HG03064 (cell line): ENCODE data around the gene LAMB4.

Experiments used
- ATAC-seq: cut with Tn5 transposase; IDR thresholded peaks from one replicate; pipeline ENCODE4 v1.9.1; 2021; ENCODE audit warnings: low read depth; ENCODE audit not compliant: unreplicated experiment

The LAMB4 gene

DNA sequence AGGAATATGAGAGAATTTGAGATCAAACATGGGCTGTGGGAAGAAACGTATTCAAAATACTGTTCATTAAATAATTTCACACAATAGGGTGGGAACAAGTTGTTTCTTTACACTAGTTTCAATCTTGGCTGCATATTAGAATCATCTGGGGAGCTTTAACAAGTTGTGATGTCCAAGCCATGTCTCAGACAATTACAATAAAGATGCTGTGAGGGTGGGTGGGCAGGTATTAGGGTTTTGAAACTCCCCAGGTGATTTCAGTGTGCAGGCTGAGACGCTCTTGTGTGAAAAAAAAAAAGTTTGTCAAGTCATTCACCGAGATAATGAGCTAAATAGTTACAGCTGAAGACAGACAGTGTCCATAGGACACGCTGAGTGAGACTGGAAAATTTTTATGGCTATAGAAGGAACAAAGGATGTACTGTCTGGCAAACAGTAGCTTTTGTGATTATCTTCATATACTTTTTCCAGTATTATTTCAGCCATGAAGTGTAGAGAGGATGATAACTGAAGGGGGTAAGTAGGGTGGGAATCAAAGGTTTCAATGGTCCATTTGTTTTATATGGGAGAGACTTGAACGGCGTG, 12.6 kb upstream of the LAMB4 start:
- no peak for ATAC-seq

DNA sequence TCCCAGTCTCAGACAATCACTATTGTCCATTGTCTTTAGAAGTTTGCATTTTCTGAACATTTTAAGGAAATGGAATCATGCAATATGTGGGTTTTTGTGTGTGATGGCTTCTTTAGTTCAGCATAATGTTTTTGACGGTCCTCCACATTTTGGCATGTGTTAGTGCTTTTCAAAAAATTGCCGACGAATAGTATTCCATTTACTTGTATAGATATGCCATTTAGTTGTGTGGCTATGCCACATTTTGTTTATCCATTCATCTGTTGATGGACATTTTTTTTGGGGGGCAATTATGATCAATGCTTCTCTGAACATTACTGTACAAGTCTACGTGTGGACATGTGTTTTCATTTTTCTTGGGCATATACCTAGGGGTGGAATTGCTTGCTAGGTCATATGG, 12.0 kb upstream of the LAMB4 start:
- no peak for ATAC-seq

DNA sequence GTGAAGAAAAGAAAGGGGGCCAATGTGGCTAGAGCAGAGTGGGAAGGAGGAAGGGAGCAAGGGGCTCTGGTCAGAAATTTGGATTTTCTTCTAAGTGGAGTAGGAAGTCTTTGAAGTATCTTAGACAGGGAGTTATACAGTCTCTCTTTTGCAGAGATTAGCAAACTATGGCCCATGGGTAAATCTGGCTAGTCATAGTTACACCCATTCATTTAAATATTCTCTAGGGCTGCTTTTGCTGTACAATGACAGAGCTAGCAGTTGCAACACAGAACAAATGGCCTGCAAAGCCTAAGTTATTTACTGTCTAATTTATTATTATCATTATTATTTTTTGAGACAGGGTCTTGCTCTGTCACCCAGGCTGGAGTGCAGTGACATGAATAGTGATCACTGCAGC, 10.5 kb upstream of the LAMB4 start:
- no peak for ATAC-seq

DNA sequence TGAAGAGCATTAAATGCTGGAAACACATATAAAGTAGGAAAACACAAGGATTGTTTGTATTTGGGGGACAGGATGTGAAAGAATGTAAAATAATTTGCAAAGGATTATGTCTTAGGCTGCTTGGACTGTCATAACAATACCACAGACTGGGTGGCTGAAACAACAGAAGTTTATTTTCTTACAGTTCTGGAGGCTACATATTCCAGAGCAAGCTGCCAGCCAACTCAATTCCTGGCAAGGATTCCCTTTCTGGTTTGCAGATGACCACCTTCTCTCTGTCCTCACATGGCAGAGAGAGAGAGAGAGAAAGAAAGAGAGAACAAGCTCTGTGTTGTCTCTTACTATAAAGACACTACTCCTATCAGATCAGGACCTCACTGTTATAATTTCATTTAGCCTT, 8.8 kb upstream of the LAMB4 start:
- ATAC-seq: no peak

DNA sequence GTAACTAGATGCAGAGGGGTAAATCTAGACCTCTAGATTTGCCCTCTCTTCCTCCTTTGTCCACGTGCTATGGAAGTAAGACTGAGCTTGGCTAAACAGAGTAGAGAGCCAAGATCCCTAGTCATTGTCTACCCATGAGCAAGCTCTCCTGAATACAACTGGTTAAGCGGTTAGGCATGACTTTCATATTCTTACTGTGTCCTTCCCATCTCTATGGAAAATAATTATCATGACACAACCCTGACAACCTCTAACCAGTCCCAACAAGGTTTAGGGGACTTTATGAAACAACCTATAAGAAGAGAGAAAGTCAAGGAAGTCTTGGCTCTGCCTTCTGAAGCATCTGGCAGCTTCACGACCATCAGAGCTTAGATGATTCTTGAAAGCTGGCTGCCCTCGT, 7.8 kb upstream of the LAMB4 start:
- no peak for ATAC-seq

DNA sequence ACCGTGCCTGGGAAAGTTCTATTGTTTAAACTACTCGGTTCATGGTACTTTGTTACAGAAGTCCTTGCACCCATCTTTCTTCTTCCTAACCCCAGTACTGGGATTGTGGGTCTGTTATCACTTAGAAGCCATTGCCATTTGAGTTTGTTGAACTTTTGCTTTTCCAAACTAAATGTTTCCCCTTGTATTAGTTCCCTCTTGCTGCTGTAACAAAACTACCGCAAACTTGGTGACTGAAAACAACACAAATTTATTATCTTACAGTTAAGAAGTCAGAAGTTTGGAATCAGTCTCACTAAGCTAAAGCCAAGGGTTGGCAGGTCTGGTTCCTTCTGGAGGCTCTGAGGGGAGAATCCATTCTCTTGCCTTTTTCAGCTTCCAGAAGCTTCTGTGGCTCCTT, 6.9 kb upstream of the LAMB4 start:
- ATAC-seq: no peak

DNA sequence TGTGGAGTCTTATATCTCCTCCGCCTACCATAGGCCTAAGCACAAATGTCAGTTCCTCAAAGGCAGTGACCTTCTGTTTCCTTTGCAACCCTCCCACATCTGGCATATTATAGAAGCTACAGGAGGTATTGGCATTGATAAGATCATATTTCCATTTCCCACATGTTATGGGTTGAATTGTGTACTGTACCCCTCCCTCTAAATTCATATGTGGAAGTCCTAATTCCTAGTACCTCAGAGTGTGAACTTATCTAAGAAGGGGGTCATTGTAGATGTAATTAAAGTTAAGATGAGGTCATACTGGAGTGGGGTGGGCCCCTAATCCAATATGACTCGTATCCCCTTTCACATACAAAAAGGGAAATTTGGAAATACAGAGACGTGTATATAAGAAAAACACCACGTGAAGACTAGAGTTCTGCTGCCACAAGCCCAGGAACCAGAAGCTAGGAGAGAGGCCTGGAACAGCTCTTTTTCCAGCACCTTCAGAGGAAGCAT, 6.1 kb upstream of the LAMB4 start:
- peak; percentile 15 for ATAC-seq

DNA sequence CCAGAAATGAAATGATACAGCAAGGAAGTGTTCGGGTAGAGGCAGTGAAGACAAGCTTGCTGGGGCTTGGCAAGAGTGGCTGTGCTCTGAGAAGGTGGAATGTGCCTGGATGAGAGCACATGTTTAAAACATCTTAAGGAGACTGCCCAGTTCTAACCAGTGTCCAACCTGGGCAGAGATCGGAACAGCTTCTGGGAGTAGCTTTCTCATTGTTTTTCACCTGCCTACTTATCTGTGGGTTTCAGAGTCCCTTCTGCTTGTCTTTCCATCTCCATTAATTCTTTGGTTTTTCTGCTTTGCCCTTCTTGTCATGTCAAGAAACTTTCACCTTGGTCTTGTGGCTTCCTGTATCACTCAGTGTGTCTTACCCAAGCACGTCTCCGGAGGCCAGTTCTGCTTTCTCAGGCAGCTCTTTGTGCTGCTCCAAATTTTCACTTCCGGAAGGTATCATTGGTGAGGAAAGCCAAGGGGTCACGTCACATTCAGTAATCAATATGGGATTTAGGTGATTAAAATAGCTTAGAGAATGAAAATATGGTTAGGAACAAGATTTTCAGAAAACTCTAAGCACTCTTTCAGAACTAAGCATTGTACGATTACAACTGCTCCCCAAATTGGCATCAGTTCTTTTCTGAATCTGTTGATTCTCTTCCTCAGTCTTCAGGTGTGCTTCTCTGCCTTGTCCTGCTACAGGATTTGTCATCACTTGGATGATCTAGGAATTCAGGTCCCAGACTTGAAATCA, 5.5 kb upstream of the LAMB4 start:
- peak; percentile 98 for ATAC-seq

DNA sequence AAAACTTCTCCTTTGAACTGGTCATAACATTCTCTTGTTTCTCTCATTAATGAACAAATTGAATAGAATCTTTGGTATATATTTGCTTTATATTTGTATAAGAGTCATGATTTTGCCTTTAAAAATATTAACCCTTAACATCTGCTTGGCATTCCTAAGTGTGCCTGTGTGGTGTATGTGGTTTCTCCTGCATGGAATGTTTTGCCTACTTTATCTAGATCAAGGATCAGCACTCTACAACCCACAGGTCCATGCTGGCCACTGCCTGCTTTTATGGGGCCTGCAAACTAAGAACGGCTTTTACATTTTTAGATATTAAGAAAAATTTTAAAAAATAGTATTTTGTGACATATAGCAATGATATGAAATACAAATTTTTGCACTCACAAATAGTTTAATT, 4.3 kb upstream of the LAMB4 start:
- no peak for ATAC-seq

DNA sequence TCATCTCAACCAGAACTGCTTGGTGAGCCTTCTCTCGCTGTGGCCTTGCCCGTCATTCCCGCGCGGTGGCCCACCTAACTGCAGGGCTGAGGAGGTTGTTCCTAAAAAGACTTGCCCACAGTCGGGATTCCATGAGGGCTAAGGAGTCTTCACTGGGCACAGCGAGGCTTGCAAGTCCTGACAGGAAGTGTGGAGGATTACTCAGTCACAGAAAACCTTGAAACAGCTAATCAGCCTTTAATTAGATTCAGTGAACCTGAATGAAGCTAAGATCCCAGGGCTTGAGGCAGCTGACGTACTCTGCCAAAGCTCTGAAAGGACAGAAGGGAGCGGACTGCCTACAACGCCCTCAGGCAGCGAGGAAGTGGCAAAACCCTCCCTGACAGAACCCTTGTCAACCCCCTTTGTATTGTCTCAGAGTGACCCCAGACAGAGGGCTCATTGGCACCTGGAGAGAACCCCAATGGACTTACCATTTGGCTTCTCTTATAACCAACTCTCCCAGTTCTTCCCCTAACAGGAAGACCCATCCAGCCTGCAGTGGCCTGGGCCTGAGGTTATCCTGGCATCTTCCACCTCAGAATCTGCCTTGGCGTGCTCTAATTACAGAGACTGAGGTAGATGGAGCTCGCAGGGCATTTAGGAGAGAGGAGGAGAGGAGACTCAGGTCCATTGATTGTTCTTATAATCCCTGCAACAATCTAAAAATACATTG, 2.5 kb upstream of the LAMB4 start:
- ATAC-seq: no peak

DNA sequence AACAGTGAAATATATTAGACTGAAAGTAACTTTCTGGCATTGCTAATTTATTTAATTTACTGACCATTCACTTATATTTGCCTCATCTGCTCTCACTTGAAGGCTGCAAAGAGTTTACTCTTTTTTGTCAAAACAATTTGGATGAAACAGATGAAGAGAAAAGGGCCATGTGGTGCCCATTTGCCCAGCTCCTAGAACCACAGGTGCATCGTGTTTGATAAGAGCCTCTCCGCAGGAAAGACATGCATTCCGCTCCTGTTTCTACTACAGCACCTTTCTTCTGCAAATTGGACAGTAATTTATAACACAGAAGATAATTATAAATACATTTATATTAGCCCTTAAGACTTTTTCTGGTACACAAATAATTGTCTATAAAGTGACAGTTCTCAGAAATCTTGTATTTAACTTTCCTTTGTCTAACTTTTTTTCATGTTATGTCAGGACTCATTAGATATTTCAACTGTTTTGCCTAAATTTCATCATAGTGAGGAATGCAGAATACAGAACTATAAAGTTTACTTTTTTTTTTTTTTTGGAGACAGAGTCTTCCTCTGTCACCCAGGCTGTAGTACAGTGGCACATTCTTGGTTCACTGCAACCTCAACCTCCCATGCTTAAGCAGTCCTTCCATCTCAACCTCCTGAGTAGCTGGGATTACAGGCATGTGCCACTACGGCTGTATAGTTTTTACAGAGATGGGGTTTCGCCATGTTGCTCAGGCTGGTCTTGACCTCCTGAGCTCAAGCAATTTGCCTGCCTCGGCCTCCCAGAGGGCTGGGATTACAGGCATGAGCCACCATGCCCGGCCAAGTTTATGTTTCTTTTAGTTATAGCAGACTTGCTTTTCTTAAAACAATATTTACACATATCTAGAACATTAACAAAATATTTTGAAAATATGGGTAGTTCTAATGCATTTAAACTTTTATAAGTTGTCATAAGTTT, 869 bp downstream of the LAMB4 start:
- ATAC-seq: no peak

DNA sequence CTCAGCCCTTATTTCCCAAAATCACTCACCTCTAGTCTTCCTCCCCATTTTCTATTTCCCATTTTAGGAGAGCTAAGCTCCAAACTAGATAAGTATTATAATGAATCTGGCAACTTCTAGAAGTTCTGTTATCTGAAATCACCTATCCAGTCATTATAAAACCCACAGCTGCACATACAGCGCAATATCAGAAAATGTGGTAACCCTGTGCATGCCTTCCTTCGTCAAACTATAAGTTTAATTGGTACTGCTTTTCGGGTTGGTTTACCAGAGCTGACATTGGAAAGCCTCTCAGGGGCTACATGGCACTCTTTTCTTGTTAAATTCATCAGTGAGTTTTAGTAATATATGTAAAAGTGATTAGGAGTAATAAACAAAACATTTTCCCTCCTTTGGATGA, 1.6 kb downstream of the LAMB4 start:
- ATAC-seq: no peak

DNA sequence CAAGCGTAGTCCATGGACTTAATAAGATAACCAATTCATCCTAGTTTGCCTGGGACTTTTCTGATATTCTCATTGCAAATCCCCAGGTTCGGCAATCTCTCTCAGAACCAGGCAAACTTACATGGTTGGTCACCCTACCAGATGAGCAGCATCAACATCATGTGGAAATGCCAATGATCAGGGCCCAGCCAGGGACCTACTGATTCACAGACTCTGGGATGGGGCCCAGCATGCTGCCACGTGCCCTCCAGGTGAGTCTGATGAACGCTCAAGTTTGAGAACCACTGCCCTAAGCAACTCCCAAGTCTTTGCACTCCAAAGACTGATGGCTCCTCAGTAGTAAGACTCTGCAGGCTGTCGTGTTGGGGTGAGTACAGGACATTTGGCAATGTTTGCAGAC, 2.7 kb downstream of the LAMB4 start:
- ATAC-seq: no peak

DNA sequence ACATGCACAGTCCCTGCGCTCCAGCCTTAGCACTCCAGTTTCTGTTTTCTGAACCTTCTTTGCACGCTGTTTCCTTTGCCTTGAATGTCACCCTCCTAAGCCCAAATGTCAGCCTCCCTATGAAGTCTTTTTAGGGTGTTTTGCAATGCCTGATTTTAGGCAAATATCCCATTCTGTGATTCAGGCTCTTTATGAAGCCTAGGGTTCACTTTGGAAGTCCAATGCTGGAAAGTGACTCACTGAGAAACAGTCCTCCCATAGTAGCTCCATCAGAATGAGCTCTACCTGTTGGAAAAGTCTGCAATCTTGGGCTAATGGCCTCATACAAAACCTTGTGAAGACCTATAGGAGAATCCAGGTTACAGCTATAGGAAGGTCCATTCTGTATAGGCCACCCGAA, 5.3 kb downstream of the LAMB4 start:
- no peak for ATAC-seq

DNA sequence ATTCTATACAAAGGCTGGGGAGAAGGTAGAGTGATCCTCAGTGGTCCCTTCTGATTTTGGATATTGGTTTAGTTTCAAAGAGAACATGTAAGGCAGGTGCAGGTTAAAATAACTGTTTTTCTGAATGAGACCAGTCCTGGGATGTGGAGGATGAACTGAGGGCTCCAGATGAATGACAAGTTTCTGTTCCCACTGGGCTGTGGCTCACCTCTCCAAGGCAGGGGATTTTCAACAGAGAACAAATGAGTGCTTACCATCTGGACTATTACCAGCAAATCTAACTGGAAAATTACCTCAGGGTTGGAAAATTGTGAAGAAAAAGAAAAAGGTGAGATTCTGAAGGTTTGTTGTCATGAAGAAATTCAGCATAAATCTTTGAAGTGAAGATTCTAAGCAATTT, 8.0 kb downstream of the LAMB4 start:
- no peak for ATAC-seq

DNA sequence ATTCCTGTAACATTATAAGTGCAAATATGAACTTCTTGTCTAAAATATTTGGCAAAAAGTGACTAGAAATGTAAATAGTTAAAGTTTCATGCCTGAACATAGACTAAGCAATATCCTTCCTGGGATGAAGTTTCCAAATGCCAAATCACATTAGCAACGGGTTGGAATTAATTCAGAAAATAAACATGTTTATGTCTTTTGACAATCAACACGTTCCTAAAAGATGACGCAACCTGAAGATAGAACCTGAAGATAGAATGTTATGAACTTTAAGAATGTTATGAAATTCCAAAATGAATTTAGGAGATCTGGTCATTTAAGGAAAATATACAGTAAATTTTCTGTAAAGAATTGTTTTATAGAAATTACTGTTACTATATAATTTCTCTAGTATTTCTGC, 9.2 kb downstream of the LAMB4 start:
- ATAC-seq: no peak

DNA sequence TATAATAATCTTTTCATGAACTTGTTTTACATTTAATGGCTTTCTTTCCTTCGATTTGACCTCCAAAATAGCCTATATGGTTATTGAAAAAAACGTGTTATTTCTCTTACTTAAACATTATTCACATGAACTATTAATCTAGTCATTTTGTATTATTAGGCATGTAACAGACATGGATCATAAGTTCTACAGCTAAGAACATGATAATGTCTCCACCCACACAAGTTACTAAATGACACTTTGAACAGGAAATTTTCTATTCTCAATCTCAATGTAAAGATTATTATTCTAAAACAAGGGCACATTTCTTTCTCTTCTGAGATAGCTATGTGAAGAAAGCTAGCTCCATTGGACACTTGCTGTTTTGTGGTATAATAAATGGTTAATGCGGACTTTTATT, 10.0 kb downstream of the LAMB4 start:
- no peak for ATAC-seq

DNA sequence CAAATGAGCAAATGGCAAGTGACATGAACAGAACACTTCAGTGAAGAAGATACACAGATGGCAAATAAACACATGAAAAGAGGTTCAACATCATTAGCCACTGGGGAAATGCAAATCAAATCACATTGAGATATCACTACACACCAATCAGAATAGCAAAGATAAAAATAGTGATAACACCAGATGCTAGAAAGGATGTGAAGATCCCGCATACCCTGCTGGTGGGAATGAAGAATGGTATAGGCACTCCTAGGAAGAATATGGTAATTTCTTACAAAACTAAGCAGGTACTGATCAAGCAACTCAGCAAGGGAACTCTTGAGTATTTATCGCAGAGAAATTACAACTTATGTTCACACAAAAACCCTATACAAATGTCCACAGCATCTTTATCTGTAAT, 11.2 kb downstream of the LAMB4 start:
- no peak for ATAC-seq

DNA sequence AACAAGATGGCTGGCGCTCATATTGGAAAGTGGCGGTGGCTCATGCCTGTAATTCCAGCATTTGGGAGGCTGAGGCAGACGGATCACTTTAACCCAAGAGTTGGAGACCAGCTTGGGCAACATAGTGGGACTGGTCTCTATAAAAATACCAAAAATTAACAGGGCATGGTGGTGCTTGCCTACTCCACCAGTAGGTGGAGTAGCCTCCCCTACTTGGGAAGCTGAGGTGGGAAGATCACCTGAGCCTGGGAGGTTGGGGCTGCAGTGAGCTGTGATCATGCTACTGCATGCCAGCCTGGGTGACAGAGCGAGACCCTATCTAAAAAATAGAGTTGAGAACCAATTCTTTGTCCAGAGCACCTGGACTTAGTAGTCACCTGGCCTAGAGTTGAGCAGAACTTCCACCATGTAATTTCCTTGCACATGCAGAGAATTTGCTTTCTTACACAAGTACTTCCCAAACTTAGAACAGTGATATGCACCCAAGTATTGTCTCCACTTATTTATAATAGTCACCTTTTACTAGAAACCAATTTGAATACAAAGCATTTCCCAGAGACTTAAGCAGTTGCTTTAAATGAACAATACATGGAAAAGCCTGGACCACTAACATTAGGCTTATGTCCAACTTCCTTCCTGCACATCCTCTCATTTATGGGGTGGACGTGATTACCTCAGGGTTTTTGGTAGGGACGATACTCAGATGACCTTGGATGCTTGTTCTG, 15.9 kb downstream of the LAMB4 start:
- no peak for ATAC-seq

DNA sequence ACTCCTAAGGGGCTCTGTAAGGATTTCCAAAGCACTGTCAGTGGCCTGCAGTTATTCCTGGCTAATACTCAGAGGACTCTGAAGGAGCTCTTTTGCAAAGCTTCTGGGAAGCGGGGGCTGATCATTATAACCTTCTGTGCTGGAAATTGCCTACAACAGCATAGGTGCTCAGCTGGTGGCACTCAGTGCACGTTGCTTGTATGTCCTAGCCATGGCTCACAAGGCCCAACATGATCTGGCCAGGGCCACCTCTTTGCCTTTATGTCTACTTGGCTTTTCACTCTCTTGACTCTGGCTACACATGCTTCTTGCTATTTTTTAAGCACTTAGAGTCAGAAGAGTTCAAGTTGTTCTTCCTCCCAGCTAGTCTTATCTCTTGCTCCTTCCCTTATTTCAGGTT, 17.5 kb downstream of the LAMB4 start:
- ATAC-seq: no peak
